GM19099 (cell line): Measurements from ENCODE around the gene IQCE.

Source experiments
- POLR2A ChIP-seq: IDR thresholded peaks from 3 replicates; pipeline ENCODE4 v1.6.1; 2011; ENCODE audit warnings: low read depth; ENCODE audit not compliant: insufficient read length; ENCODE audit errors: extremely low read depth

The IQCE gene

GRCh38 chr7:2525658-2526630 lies 32.8 kb upstream of the IQCE start:
- TF ChIP-seq POLR2A, result no peak

- TF ChIP-seq POLR2A, result no peak
Observed at GRCh38 chr7:2526659-2527504, 31.9 kb upstream of the IQCE start.

- no peak for TF ChIP-seq POLR2A
Observed at GRCh38 chr7:2527505-2528467, 31.0 kb upstream of the IQCE start.

- TF ChIP-seq POLR2A, result no peak
Observed at GRCh38 chr7:2528481-2529095, 30.2 kb upstream of the IQCE start.

GRCh38 chr7:2529161-2530070 lies 29.4 kb upstream of the IQCE start:
- TF ChIP-seq POLR2A, result no peak

DNA sequence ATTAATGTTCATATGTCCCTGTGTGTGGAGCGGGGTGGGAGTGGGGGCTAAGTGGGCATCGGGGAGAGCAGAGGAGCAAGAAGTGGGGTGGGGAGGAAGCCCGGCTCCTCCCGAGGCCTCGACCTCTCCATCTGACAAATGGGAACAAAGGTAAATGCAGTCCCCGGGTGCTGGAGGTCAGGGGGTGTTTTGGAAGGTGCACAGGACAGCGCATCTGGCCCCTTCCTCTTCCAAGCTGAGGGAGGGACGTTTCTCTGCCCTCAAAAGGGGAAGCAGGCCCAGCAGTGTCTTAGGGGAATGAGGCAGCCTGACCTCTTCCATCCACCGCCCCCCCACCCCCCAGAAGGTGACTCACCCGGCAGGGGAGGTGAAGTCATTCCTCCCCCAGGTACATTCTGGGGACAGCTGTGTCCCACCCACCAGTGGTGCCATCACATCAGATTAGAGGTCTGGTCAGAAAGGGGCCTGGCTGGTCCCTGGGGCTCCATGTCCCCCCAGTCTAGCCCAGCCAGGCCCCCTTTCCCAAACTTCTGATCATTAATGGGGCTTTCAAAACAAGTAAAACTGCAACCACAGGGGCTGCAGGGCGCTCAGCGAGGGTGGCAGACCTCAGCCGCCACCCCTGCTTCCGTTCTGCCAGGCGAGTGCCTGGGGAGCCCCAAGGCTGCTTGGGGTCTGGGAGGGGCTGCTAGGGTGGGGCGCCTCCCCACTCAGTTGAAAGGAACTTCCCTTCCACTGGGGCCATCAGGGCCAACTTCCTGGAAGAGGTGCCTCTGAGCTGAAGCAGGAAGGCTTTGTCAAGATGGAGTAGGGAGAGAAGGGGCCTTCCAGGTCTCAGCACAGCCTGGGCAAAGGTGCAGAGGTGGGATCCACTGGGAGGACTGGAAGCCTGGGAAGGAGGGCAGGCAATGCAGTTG lies 28.4 kb upstream of the IQCE start:
- no peak for TF ChIP-seq POLR2A

- no peak for TF ChIP-seq POLR2A
Observed at GRCh38 chr7:2537981-2538851, 20.6 kb upstream of the IQCE start.

- TF ChIP-seq POLR2A, result no peak
Observed at GRCh38 chr7:2539031-2539911, 19.5 kb upstream of the IQCE start.

GRCh38 chr7:2540133-2540532 lies 18.6 kb upstream of the IQCE start:
- TF ChIP-seq POLR2A, result no peak

- no peak for TF ChIP-seq POLR2A
Observed at GRCh38 chr7:2540641-2541051, 18.1 kb upstream of the IQCE start.
